GM23338 (cell line): ENCODE results near the gene ETFRF1. TPM values are rescaled to one million over a fixed set of nuclear protein-coding genes. Genes with fewer than 3 reads are reported as not detected.

Experiments
- ATAC-seq: fragments of 200-7000 bp; cut with Tn5 transposase; 3 replicates; pipeline ENCODE4 v1.9.1; 2020
- DNase-seq: peaks from one replicate; pipeline ENCODE4 v3.0.0-alpha.2; 2015; ENCODE audit warnings: low spot score
- H2AFZ ChIP-seq: fragments of 200-600 bp; sonication (generic); 2 replicates; pipeline ENCODE4 v1.8.0; 2016; ENCODE audit warnings: antibody characterized with exemption, mild to moderate bottlenecking, moderate library complexity
- H3F3A ChIP-seq: fragments of 200-600 bp; sonication (generic); replicated peaks from 2 replicates; pipeline ENCODE4 v1.8.0; 2017; ENCODE audit warnings: antibody characterized with exemption, mixed run types, low read depth
- H3K27ac ChIP-seq: fragments of 200-600 bp; sonication (generic); 2 replicates; pipeline ENCODE4 v1.6.1; 2016; ENCODE audit warnings: low read depth
- H3K27me3 ChIP-seq: fragments of 200-600 bp; sonication (generic); 2 replicates; pipeline ENCODE4 v1.8.0; 2016; ENCODE audit warnings: mild to moderate bottlenecking, mixed run types, moderate library complexity; ENCODE audit not compliant: insufficient read depth
- H3K36me3 ChIP-seq: fragments of 200-600 bp; sonication (generic); 2 replicates; pipeline ENCODE4 v1.8.0; 2016; ENCODE audit warnings: mild to moderate bottlenecking; ENCODE audit not compliant: insufficient read depth
- H3K4me1 ChIP-seq: fragments of 200-600 bp; sonication (generic); 2 replicates; pipeline ENCODE4 v1.8.0; 2016; ENCODE audit warnings: mild to moderate bottlenecking, moderate library complexity; ENCODE audit not compliant: insufficient read depth
- H3K4me2 ChIP-seq: fragments of 200-600 bp; sonication (generic); 2 replicates; pipeline ENCODE4 v1.7.1; 2017; ENCODE audit warnings: mixed run types
- H3K4me3 ChIP-seq: fragments of 200-600 bp; sonication (generic); 2 replicates; pipeline ENCODE4 v1.6.1; 2016; ENCODE audit warnings: mixed run types
- H3K79me2 ChIP-seq: fragments of 200-600 bp; sonication (generic); replicated peaks from 2 replicates; pipeline ENCODE4 v1.8.0; 2017; ENCODE audit warnings: mild to moderate bottlenecking; ENCODE audit not compliant: insufficient read depth
- H3K9me2 ChIP-seq: fragments of 200-600 bp; sonication (generic); 2 replicates; pipeline ENCODE4 v1.8.0; 2017; ENCODE audit not compliant: insufficient read depth
- H4K20me1 ChIP-seq: fragments of 200-600 bp; sonication (generic); replicated peaks from 2 replicates; pipeline ENCODE4 v1.8.0; 2017; ENCODE audit warnings: mild to moderate bottlenecking; ENCODE audit not compliant: insufficient read depth
- H3K27ac Mint-ChIP-seq: 2 replicates; pipeline ENCODE4 v1.8.0; 2020; ENCODE audit warnings: inconsistent platforms, mild to moderate bottlenecking, moderate library complexity, mixed read lengths
- H3K27me3 Mint-ChIP-seq: 3 replicates; pipeline ENCODE4 v1.8.0; 2022; ENCODE audit warnings: low read depth, mild to moderate bottlenecking, moderate library complexity, mixed read lengths, inconsistent platforms; ENCODE audit not compliant: insufficient read depth, poor library complexity
- H3K36me3 Mint-ChIP-seq: 3 replicates; pipeline ENCODE4 v1.8.0; 2021; ENCODE audit warnings: low read depth, mild to moderate bottlenecking, inconsistent platforms, moderate library complexity, mixed read lengths
- H3K4me1 Mint-ChIP-seq: 3 replicates; pipeline ENCODE4 v1.8.0; 2020; ENCODE audit warnings: mild to moderate bottlenecking, inconsistent platforms, mixed read lengths
- H3K4me3 Mint-ChIP-seq: 3 replicates; pipeline ENCODE4 v1.8.0; 2021; ENCODE audit warnings: moderate library complexity, mild to moderate bottlenecking, inconsistent platforms, mixed read lengths
- H3K9me3 Mint-ChIP-seq: 3 replicates; pipeline ENCODE4 v1.8.0; 2020; ENCODE audit warnings: moderate library complexity, mild to moderate bottlenecking, inconsistent platforms, mixed read lengths
- CREB1 ChIP-seq: fragments of 250-450 bp; sonication (Bioruptor Pico); IDR thresholded peaks from 2 replicates; pipeline ENCODE4 v1.5.0; 2020; ENCODE audit warnings: low read depth, mild to moderate bottlenecking, moderate library complexity
- ETS1 ChIP-seq: IDR thresholded peaks from 2 replicates; pipeline ENCODE4 v1.6.1; 2016; ENCODE audit warnings: antibody characterized with exemption
- EZH2phosphoT487 ChIP-seq: fragments of 200-600 bp; sonication (generic); IDR thresholded peaks from one replicate; pipeline ENCODE4 v1.8.1; 2018; ENCODE audit warnings: antibody characterized with exemption; ENCODE audit not compliant: unreplicated experiment
- JUNB ChIP-seq: IDR thresholded peaks from one replicate; pipeline ENCODE4 v1.6.1; 2016; ENCODE audit warnings: antibody characterized with exemption; ENCODE audit not compliant: unreplicated experiment
- NANOG ChIP-seq: IDR thresholded peaks from 2 replicates; pipeline ENCODE4 v1.6.1; 2016; ENCODE audit warnings: antibody characterized with exemption, borderline replicate concordance
- POLR2AphosphoS5 ChIP-seq: IDR thresholded peaks from 2 replicates; pipeline ENCODE4 v1.6.1; 2016; ENCODE audit warnings: antibody characterized with exemption, low read depth
- STAT1 ChIP-seq: IDR thresholded peaks from one replicate; pipeline ENCODE4 v1.6.1; 2016; ENCODE audit warnings: antibody characterized with exemption; ENCODE audit not compliant: unreplicated experiment
- ZNF114 ChIP-seq: fragments of 250-450 bp; sonication (Bioruptor Pico); IDR thresholded peaks from 2 replicates; pipeline ENCODE4 v1.5.0; 2020; ENCODE audit warnings: mild to moderate bottlenecking, moderate library complexity
- ZNF331 ChIP-seq: fragments of 250-450 bp; sonication (Bioruptor Pico); IDR thresholded peaks from 2 replicates; pipeline ENCODE4 v1.5.0; 2020; ENCODE audit warnings: low read depth, mild to moderate bottlenecking, moderate library complexity
- polyA plus RNA-seq: library from polyadenylated mRNA; unstranded; fragments of >200 nt; fragmentation: Nextera tagmentation; extraction: Ambion mirVana; gene quantifications from 2 replicates; pipeline ENCODE4 v1.2.1, GENCODE V29; 2016
- total RNA-seq: library from RNA; depleted of rRNA; stranded (reverse); fragments of >200 nt; shearing (Covaris generic); gene quantifications from 2 replicates; pipeline ENCODE4 v1.2.3, GENCODE V29; 2014
- TF ChIP-seq, protein P1 (sequence below): fragments of 250-450 bp; sonication (Bioruptor Pico); IDR thresholded peaks from 2 replicates; pipeline ENCODE4 v1.5.0; 2020; ENCODE audit warnings: mild to moderate bottlenecking, moderate library complexity

ETFRF1 gene
- total and polyA plus RNA-seq, 2 experiments from 2014 or later, result 8.1 to 14.2 TPM

GRCh38 chr12:25236190-25236589 is 41.2 kb downstream of the ETFRF1 start (continued):
- TF ChIP-seq, protein P1, sequence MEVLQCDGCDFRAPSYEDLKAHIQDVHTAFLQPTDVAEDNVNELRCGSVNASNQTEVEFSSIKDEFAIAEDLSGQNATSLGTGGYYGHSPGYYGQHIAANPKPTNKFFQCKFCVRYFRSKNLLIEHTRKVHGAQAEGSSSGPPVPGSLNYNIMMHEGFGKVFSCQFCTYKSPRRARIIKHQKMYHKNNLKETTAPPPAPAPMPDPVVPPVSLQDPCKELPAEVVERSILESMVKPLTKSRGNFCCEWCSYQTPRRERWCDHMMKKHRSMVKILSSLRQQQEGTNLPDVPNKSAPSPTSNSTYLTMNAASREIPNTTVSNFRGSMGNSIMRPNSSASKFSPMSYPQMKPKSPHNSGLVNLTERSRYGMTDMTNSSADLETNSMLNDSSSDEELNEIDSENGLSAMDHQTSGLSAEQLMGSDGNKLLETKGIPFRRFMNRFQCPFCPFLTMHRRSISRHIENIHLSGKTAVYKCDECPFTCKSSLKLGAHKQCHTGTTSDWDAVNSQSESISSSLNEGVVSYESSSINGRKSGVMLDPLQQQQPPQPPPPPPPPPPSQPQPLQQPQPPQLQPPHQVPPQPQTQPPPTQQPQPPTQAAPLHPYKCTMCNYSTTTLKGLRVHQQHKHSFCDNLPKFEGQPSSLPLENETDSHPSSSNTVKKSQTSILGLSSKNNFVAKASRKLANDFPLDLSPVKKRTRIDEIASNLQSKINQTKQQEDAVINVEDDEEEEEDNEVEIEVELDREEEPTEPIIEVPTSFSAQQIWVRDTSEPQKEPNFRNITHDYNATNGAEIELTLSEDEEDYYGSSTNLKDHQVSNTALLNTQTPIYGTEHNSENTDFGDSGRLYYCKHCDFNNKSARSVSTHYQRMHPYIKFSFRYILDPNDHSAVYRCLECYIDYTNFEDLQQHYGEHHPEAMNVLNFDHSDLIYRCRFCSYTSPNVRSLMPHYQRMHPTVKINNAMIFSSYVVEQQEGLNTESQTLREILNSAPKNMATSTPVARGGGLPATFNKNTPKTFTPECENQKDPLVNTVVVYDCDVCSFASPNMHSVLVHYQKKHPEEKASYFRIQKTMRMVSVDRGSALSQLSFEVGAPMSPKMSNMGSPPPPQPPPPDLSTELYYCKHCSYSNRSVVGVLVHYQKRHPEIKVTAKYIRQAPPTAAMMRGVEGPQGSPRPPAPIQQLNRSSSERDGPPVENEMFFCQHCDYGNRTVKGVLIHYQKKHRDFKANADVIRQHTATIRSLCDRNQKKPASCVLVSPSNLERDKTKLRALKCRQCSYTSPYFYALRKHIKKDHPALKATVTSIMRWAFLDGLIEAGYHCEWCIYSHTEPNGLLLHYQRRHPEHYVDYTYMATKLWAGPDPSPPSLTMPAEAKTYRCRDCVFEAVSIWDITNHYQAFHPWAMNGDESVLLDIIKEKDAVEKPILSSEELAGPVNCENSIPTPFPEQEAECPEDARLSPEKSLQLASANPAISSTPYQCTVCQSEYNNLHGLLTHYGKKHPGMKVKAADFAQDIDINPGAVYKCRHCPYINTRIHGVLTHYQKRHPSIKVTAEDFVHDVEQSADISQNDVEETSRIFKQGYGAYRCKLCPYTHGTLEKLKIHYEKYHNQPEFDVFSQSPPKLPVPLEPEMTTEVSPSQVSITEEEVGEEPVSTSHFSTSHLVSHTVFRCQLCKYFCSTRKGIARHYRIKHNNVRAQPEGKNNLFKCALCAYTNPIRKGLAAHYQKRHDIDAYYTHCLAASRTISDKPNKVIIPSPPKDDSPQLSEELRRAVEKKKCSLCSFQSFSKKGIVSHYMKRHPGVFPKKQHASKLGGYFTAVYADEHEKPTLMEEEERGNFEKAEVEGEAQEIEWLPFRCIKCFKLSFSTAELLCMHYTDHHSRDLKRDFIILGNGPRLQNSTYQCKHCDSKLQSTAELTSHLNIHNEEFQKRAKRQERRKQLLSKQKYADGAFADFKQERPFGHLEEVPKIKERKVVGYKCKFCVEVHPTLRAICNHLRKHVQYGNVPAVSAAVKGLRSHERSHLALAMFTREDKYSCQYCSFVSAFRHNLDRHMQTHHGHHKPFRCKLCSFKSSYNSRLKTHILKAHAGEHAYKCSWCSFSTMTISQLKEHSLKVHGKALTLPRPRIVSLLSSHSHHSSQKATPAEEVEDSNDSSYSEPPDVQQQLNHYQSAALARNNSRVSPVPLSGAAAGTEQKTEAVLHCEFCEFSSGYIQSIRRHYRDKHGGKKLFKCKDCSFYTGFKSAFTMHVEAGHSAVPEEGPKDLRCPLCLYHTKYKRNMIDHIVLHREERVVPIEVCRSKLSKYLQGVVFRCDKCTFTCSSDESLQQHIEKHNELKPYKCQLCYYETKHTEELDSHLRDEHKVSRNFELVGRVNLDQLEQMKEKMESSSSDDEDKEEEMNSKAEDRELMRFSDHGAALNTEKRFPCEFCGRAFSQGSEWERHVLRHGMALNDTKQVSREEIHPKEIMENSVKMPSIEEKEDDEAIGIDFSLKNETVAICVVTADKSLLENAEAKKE, result no peak
- TF ChIP-seq POLR2AphosphoS5 (no peak), JUNB (no peak), EZH2phosphoT487 (no peak), ETS1 (no peak), NANOG (no peak), ZNF114 (CRISPR knock-in tag) (no peak), ZNF331 (CRISPR knock-in tag) (no peak), CREB1 (no peak)

- Histone ChIP-seq H3K4me3 (no peak overlapping the region), H3K27me3 (no peaks in the 10 kb centered on the region), H2AFZ (no peak overlapping the region), H3K79me2 (peaks cover 65% of the 10 kb centered on the region), H3K9me2 (no peaks in the 10 kb centered on the region), H3K4me2 (no peak overlapping the region), H3K36me3 (no peaks in the 10 kb centered on the region), H3K27ac (no peak overlapping the region), H4K20me1 (peaks cover 11% of the 10 kb centered on the region), H3K4me1 (no peaks in the 10 kb centered on the region), H3F3A (no peaks in the 10 kb centered on the region)
- H3K27ac Mint-ChIP-seq, result no peak overlapping the region
- ATAC-seq (no peak), DNase-seq (no peak)
- no peak overlapping the region for H3K4me3 Mint-ChIP-seq
- H3K4me1 Mint-ChIP-seq, result no peaks in the 10 kb centered on the region
- H3K36me3 Mint-ChIP-seq, result peaks cover 24% of the 10 kb centered on the region
- H3K9me3 Mint-ChIP-seq, result no peaks in the 10 kb centered on the region
- H3K27me3 Mint-ChIP-seq, result no peaks in the 10 kb centered on the region
- TF ChIP-seq EZH2phosphoT487 (no peak), ZNF114 (CRISPR knock-in tag) (no peak), ZNF331 (CRISPR knock-in tag) (no peak), STAT1 (no peak)
- TF ChIP-seq, protein P1, result no peak
These were observed 41.6 kb downstream of the ETFRF1 start for GRCh38 chr12:25236626-25237025.
